ENCODE data around the gene TNRC6B.
"Not testable (repeated sequence)": the region's sequence is repeated elsewhere in the genome, so short reads cannot be mapped to it uniquely, and the experiment has no call there.

TNRC6B gene

DNA sequence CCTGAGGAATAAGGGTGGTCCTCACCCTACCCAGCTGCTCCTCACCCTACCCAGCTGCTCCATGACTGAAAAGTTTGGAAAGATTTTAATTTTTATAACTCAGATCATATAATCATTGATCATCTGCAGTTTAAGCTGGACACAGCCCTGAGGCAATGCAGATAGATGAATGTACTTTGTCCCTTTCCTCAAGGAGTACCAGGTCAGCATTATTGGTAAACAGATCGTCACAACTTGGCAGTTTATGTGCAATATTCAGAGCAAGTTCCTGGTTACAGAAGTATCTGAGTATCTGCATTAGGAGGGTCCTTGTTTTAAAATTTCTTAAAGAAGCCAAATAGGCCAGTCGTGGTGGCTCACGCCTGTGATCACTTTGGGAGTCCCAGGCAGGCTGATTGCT lies 3.6 kb downstream of the TNRC6B start:
- Mint-ChIP-seq H3K9me3 (no peaks in the 10 kb centered on the region), H3K4me3 (no peak overlapping the region), H3K27ac (no peak overlapping the region), H3K27me3 (ENCODE audit: low read depth) (no peaks in the 10 kb centered on the region), H3K36me3 (ENCODE audit: low read depth) (peaks cover 18% of the 10 kb centered on the region), H3K4me1 (peaks cover 67% of the 10 kb centered on the region)
- TF ChIP-seq, protein P1, sequence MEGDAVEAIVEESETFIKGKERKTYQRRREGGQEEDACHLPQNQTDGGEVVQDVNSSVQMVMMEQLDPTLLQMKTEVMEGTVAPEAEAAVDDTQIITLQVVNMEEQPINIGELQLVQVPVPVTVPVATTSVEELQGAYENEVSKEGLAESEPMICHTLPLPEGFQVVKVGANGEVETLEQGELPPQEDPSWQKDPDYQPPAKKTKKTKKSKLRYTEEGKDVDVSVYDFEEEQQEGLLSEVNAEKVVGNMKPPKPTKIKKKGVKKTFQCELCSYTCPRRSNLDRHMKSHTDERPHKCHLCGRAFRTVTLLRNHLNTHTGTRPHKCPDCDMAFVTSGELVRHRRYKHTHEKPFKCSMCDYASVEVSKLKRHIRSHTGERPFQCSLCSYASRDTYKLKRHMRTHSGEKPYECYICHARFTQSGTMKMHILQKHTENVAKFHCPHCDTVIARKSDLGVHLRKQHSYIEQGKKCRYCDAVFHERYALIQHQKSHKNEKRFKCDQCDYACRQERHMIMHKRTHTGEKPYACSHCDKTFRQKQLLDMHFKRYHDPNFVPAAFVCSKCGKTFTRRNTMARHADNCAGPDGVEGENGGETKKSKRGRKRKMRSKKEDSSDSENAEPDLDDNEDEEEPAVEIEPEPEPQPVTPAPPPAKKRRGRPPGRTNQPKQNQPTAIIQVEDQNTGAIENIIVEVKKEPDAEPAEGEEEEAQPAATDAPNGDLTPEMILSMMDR (IDR thresholded peaks at IDR 0.05; ENCODE audit: unreplicated experiment in 3 of 3), result no peak

DNA sequence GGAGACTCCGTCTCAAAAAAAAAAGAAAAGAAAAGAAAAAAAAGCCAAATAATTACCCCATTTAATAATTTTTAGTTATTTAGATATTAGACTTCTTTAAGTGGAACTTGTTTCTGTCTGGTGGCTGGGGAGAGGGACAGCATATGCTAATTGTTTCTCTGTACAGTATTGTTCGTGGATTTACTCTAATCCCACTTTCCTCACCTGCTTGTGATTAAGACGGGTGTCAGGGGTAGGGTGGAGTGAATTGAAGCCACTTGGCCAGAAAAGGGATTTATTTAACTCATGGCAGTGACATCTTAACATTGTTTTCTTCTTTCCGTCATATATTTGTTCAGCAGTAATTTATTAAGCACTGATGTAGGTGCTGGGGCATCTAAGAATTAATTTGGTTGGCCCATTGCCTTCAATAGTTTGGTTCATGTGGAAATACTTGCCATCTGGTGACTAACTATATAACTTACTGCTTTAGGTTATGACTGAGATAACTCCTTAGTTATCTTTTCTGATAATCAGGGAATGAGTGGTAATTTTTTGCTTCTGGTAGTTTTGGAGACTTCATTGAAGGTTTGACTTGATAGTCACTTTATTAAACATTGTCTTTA lies 4.6 kb downstream of the TNRC6B start:
- TF ChIP-seq, protein P1 (IDR thresholded peaks at IDR 0.05; ENCODE audit: unreplicated experiment in 3 of 3), result no peak
- H3K36me3 Mint-ChIP-seq (ENCODE audit: low read depth), result peaks cover 18% of the 10 kb centered on the region
- H3K4me3 Mint-ChIP-seq, result peak overlapping the region in 2 of 3 experiments; percentile 13 to 63
- no peaks in the 10 kb centered on the region for H3K27me3 Mint-ChIP-seq (ENCODE audit: low read depth)
- no peaks in the 10 kb centered on the region for H3K9me3 Mint-ChIP-seq
- H3K27ac Mint-ChIP-seq, result peak overlapping the region in 2 of 3 experiments; percentile 14 to 66
- H3K4me1 Mint-ChIP-seq, result peaks cover 57% of the 10 kb centered on the region

DNA sequence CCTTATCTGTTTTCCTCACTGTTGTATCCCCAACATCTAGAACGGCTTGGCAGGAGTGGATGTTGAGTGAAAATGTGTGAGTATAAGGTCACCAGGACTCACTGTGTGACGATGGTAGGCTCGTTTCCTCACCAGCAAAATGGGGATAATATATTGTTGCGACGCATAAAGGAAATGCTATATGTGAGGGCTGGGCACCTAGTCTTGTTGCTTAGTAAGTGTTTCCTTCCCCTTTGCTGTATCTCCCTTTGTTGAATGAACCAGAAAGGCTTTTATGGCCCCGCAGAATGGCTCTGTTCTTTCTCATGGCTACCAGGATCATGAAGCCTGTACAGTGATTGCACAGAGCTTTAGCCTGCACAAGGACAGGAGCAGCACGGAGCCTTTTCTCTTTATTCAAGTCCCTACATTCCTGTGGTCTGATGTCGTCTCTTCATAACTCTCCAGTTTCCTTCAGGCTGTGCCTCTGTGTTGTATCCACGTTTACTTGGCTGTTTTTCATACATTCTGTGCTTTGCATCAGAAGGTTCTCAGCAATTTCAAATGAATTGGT lies 5.4 kb downstream of the TNRC6B start:
- Mint-ChIP-seq H3K27ac (peak overlapping the region; percentile 14 to 66 (median 61)), H3K27me3 (ENCODE audit: low read depth) (no peaks in the 10 kb centered on the region), H3K4me3 (peak overlapping the region; percentile 28 to 63 (median 38)), H3K9me3 (no peaks in the 10 kb centered on the region), H3K36me3 (ENCODE audit: low read depth) (peaks cover 18% of the 10 kb centered on the region), H3K4me1 (peaks cover 52% of the 10 kb centered on the region)
- TF ChIP-seq, protein P1 (IDR thresholded peaks at IDR 0.05; ENCODE audit: unreplicated experiment in 3 of 3), result no peak

DNA sequence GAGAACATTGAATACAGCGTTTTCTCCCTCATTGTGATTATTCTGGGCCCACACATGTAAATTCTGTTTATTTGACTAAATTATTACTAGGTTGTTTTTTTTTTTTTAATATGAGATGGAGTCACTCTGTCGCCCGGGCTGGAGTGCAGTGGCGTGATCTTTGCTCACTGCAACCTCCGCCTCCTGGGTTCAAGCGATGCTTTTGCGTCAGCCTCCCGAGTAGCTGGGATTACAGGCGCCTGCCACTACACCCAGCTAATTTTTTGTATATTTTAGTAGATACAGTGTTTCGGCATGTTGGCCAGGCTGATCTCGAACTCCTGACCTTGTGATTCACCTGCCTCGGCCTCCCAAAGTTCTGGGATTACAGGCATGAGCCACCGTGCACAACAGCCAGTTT lies 5.9 kb downstream of the TNRC6B start:
- Mint-ChIP-seq H3K4me3 (peak overlapping the region in 1 of 3 experiments; percentile 48), H3K4me1 (peaks cover 56% of the 10 kb centered on the region), H3K27ac (peak overlapping the region; percentile 14 to 66 (median 61)), H3K36me3 (ENCODE audit: low read depth) (peaks cover 18% of the 10 kb centered on the region)
- not testable (repeated sequence) for H3K27me3 Mint-ChIP-seq (ENCODE audit: low read depth); H3K9me3 Mint-ChIP-seq

DNA sequence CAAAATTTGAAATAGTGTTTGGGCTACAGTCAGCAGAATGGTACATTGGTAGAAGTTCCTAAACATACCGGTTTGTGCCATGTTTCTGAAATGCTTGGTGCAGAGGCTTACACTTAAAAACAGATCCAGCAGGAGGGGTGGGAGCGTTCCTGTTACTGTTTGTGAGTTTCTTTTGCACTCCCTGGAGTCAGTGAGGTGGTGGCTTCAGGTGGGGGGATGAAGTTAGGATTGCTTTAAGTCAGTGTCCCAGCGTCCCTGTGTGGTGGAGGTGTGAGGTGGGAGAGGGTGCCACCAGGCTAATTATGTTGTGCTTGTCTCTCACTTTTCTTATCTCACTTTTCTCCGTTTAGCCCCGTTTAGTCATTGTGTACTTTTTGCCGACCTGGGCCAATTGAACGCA lies 9.7 kb downstream of the TNRC6B start:
- peaks cover 57% of the 10 kb centered on the region for H3K4me1 Mint-ChIP-seq
- H3K36me3 Mint-ChIP-seq (ENCODE audit: low read depth), result peaks cover 23% of the 10 kb centered on the region

DNA sequence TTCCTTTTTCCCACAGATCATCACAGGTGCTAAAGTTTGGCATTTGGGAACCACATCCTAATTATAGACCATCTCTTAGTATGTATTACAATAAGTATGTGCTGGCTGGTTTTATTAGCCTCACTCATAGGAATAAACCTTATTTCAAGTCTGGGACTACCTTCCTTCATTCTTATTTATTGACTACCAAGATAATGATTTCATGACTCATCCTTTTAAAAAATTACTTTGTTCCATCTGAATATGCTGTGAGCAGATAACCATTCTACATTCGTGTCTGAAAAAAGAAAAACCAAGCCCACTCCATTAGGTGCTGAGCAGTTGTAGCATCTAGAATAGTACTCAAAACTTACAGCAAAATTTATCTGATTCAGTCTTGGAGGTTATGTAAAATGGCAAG lies 12.3 kb downstream of the TNRC6B start:
- Mint-ChIP-seq H3K9me3 (no peaks in the 10 kb centered on the region), H3K4me1 (peaks cover 61% of the 10 kb centered on the region), H3K27me3 (ENCODE audit: low read depth) (no peaks in the 10 kb centered on the region), H3K4me3 (no peak overlapping the region), H3K27ac (no peak overlapping the region), H3K36me3 (ENCODE audit: low read depth) (peaks cover 16% of the 10 kb centered on the region)
- TF ChIP-seq, protein P1 (IDR thresholded peaks at IDR 0.05; ENCODE audit: unreplicated experiment in 3 of 3), result no peak

More for the DNA sequence above, 9.7 kb downstream of the TNRC6B start:
- Mint-ChIP-seq H3K4me3 (no peak overlapping the region), H3K27me3 (ENCODE audit: low read depth) (no peaks in the 10 kb centered on the region), H3K9me3 (no peaks in the 10 kb centered on the region), H3K27ac (no peak overlapping the region)
- TF ChIP-seq, protein P1 (IDR thresholded peaks at IDR 0.05; ENCODE audit: unreplicated experiment in 3 of 3), result no peak

Measured in nephron (organoid).